ENCODE data around the gene ERMN. TPM values are rescaled to one million over a fixed set of nuclear protein-coding genes. Genes with fewer than 3 reads are reported as not detected.

The ERMN gene
- polyA plus RNA-seq, 3 donors = 0.20 to 0.55 (median 0.39) TPM

DNA sequence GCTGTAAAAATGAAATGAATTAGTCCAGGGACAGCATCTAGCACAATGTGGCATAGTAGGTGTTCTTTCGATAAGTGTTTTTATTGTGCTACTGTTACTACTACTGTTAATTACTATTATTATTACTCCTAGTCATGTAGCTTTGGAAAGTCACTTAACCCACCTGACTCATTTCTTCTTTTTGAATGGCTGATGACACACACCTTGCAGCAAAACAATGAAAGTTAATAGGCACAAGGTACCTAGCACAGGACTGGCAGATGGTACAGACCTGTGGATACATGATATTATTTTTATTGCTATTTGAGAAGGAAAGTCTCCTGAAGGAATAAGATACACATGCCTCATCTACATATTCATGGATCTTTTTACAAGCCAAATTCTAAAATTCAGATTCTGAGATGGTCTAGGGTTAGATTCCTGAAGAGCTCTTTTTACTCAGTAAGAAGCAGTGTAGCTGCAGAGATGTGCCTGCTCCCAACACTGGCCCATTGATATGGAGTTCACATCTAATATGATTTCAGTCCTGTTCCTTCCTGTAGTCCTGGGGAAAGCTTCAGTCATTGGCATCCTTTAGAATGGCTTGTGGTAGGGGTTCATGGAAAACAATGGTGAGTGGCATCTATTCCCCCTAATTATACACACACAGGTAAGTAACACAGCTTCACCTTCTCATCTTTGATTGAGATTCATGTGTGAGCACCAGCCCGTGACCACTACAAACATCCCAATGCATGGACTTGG lies 7.9 kb upstream of the ERMN start:
- no peak for DNase-seq

DNA sequence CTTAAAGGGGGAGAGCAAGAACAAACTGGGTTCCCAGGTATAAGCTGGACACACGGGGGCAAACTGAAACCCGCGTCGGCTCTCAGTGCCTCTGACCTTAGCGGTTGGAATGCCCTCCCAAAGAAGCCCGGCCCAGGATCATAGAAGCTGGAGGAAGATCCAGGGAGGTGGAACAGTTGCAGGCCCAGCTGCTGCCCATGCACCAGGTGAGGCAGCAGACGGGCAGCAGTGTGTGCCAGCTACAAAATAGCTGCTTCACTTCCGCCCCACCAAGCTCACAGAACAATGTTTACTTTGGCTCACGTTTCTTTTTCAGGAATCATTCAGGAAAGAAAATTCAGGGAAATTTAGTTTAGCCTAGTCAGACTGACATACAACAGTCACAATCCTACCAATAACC lies 3.9 kb upstream of the ERMN start:
- DNase-seq = no peak

DNA sequence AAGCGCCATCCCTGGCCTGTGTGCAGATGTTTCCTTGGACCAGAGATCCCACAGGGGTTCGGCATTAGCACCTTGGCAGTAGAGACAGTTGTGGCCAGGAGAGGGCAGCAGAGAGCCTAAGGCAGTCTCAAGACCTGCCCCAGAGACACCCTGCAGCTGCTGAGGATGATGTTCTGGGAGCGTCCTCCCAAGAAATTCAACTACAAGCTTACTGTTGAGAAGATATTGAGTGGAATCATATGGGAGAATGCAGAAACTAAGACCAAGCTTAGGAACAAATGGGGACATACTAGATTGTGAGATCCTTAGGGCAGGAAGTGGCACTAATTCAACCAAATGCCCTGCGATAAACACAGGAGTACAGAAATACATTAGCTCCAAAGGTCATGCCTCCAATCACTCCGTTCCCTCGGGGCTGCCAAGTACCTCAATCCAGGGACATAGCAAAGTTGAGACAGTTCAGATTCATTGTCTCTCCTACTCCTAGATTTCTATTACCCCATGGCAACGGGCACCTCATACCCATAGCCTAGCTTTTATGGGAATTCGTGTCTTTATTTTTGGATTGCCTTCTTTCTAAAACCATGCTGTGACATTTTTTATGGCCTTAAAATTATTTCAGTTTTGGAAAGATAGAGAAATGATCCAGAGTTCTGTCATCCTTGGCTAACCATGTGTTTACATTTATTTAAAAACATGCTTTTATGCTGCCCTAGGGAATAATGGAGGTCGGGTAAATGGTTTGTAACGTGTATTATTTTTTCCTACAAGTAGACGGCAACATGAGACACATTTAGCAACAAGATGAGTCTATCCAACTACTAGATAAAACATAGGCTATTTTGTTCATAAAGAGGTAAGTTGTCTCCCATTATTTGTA lies 2.2 kb upstream of the ERMN start:
- DNase-seq = peak; percentile 68

DNA sequence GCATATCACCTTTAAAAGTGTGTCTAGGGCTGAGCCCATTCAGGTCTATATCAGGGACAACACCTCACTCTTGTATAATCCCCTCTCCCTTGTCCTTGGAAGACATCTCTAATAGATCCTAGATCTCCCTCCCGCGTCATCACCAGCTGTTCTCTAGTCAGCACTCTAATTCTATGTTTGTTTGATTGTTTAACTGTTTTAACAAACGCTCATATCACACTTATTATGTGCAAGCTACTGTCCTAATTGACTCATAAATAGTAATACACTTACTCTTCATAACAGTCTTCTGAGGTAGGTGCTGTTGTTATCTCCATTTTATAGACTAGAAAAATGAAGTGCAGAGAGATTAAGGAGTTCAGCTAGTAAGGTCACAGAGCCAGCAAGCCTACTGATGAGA lies 1.6 kb upstream of the ERMN start:
- DNase-seq = no peak

DNA sequence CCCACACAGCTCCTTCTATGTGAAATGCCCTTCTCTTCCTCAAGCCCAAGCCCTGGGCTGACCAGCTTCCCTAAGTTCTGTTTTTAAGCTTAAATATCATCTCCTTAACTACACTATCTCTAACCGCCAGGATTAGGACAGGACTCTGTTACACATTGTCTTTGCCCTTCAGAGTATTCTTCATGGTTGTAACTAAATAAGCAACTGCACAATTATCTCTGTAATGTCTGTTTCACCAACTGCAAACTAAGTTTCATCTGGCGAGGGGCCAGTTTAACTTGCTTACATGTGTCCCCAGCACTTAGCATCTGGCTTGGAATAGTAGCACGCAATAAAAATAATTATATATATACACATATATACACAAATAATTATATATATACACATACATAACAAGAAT lies 1.1 kb upstream of the ERMN start:
- no peak for DNase-seq

DNA sequence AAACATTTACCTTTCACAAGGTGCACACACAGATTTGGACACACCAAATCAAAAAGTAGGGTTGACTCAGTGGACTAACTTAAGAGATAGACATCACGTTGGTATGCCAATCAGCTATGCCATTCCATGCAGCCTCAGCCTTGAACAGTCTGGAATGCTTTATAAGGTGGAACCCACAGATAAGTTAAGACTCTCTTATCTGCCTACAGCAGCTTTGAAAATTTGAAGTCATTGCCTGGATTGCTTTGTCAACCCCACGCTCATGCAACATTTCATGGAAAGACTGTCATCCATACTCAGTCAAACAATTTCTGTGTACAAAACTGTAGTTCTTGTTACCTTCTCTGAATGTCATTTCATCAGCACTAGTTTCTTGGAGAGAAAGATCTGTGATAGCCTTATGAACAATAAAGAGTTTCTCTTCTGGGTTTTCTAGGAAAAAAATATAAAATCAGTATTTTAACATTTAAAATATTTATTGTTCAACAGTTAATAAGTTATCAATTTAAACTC lies 1.2 kb downstream of the ERMN start:
- no peak for DNase-seq

DNA sequence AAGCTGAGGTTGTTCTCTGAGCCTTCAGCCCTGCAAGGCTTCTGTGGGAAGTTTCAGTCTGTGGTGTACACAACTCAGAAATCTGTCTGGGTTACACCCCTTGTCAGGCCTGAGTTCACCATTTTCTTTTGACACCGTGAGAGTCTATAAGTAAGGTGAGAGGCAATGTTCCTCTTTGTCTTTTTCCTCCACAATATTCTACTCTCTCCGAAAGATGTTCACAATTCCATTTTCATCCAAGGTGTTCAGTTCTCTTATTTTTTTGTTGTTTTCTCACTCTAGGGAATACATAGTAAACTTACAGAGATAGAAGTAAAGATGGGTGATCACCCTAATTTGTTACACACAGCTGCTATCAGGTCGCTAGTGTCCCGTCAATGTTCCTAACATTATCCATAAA lies 3.2 kb downstream of the ERMN start:
- no peak for DNase-seq

DNA sequence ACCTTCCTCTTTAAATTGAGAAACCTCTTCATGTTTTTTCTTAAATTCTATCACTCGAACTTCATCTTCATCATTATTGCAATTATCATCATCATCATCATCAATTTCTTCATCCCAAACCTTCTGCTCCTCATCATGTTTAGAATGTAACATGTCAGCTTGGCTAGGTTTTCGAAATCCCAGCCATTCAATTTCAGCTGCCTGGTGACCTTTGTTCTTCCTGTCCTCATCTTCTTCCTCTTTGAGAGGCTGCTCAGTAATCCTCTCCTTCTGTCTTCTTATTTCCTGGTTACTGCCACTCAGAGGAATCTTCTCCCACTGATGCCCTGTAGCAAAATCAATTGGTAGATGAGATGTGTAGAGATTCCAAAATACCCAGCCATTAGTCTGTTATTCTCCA lies 4.2 kb downstream of the ERMN start:
- DNase-seq = no peak

DNA sequence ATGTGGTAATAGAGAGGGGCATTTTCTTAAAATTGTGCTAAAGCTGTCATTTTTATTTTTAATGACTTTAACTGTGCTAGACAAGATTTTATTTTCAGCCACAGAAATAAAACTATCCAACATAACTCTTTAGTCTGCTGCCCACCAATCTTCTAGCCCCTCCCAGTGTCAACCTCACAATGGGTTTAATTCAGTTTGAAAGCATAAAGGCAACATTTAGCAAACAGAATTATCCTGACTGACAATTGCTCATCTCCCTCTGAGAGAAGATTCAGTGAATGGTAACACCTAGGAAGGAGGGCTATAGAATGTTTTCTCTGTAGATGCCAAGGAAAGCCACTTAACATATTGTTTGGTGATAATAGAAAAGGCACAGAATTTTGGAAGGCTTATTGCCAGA lies 5.2 kb downstream of the ERMN start:
- no peak for DNase-seq

DNA sequence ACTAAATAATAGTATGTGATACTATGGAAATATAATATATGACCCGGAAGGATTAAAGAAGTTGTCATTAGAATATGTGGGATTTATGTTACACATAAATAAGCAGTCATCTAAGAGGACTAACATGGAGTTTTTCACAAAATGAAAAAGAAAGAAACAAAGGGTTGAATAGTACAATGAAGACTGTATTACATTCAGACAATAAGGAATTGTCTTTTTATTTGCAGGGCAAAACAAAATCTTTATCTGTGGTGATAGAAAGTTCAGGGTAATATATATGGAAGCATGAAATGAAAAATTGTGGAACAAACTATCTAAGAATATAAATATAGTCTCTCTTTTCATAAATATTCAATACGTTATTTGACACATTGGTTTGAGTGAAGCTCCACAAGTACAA lies 5.8 kb downstream of the ERMN start:
- DNase-seq = no peak

DNA sequence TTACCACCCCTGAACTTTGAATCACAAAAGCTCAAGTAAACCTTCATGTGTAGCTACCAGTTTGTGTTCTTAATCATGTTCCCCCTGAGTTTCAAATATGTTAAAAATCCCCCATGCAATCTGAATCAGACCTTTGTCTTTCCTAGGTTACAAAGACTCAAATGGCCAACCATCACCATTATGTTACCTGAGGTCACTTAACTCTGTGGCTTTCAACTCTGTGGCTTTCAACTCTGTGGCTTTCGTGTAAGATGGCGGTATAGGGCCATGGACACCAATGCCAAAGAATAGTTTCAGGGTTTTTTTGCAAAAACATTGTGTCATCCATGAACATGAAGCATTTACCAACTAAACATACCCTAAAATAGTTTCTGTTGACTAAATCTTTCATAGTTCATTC lies 6.7 kb downstream of the ERMN start:
- DNase-seq = no peak

DNA sequence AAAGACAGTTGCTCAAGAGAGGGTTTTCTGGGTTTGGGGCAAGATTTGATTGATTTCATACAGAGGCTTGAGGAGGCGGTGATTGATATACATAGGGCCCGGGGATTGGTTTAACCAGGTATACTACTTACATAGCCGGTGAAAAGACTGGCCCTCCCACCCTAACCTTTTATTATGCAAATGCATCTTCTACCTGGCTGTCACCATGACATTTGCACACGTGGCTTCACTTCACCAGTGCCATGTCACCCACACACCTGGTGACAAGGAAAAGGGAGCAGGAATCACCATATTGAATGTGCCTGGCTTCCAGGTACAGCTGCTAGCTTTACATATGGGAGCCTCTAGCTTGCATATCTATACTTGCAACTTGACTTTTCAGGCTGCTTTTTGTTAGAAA lies 9.7 kb downstream of the ERMN start:
- no peak for DNase-seq

DNA sequence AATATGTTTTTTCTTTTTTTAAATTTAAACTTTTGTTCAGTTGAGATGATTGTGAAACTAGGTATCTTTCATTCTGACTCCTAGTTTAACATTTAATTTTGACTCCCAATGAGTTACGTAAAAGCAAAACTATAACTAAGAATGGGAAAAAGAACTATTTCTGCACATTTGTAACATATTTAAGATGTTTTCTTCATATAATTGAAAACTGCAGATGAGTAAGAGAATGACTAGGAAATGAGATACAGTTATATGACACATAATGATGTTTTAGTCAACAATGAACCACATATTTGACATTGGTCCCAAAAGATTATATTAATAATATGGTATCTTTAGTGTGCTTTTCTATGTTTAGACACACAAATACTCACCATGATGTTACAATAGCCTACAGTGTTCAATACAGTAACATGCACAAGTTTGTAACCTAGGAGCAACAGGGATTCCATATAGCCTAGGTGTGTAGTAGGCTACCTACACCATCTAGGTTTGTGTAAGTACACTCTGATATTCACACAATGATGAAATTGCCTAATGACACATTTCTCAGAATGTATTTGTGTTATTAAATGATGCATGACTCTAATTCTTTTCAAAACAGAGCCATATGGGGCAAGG lies 12.6 kb downstream of the ERMN start:
- DNase-seq = no peak

DNA sequence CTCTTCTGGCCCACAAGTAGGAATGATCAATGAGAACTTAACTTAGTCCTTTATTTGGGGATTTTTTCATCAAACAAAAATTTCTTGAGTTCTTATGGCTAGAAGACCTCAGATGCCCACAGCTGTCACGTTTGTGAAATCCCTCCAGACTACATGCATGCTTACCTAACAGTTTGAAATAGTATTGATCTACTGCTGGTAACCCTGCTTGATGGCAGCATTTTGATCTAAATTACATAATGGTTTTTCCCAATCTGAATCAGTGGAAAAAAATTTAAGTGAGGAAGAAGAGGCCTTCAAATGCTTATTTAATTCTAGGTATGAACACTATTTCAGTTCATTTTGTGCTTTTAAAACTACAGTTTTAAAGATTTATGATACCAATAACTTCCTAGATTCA lies 13.9 kb downstream of the ERMN start:
- no peak for DNase-seq

DNA sequence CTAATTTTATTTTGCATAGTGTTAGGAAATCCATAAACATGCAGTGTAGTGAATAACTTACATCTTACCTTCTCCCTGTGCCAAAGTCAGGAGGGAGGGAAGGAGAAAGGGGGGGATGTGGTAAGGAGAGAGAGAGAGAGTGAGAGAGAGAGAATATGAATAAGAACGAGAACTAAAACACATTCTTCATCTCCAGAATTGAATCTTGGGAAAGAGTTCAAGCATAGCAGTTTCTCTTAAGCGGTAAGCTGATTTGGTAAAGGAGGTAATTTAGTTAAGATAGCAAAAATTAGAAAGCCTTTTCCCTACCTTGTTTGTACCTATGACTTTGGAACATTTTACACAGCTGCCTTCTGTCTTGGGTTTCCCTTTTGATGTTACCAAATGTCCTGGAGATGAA lies 15.7 kb downstream of the ERMN start:
- DNase-seq = no peak

DNA sequence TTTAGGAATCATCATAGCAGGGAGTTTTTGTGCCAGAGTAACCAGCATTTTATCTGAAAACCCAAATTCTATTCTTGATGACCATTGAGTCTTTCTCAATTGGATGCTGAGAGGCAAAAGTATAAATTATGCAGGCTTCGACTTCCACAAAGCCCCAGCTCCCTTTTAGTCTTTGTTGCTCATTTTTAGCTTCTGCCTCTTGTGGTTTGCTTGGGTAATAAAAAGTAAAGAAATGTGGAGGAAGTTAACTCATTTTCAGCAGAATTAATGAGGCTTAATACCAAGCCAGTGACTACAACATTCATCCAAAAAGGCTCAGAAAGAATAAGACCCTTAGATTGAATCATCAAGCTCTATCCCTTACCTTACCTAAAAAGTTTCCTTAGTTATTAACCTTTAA lies 18.6 kb downstream of the ERMN start:
- DNase-seq = no peak

DNA sequence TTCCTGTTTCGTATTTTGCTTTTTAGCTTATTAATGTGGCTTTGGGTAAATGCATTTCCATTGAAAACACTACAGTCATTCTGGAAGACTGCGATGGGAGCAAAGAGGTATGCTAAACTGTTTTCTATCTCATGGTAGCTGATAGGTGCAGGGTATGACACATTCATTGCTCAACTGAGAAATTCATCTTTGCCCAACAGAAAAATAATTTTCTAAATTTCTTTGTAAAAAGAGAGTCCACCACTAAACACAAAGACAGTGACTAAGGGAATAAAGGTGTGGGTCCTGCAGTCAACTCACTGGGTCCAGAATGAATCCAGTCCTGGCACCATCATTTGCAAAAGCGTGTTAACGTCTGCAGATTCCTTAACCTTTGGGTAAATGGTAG lies 19.9 kb downstream of the ERMN start:
- no peak for DNase-seq

DNA sequence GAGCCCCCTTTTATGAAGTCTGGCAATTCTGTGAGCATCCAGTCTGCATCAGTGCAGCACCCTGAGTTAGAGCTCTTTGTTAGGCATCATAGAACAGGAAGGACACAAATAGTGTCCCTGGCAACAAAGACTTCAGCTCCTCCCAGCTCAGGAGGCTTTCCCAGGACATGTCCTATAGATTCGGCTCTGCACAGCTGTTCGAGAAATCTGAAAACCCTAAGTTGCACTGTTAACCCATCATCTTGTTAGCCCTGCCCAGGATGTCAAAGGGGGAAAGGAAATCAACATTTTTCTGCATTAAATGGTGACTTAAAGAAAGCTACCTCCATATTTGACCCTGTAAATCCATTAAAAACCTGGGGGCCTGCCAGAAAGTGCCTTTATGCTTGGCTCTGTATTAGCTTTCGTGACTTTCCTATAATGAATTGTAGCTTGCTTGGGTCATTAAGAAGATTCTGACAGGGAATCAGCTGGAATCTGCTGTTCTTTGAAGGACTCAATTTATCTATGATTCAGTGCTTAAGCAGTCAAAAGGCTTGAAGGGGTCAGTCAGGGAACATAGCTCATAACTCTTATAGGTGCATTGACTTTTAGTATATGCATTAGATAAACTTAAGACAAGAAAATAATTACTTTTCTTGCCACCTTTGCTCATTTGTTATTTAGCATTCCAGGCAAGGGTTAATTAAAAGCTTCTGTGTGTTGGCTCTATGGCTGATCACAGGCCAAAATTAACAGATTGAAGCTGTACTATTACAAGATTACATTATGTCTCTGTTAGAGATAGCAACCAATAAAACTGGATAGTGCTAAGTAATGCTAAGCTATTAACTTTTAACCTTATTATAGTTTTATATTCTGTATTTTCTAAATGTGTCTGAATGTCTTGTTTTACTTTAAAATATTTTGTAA lies 20.6 kb downstream of the ERMN start:
- peak; percentile 67 for DNase-seq

DNA sequence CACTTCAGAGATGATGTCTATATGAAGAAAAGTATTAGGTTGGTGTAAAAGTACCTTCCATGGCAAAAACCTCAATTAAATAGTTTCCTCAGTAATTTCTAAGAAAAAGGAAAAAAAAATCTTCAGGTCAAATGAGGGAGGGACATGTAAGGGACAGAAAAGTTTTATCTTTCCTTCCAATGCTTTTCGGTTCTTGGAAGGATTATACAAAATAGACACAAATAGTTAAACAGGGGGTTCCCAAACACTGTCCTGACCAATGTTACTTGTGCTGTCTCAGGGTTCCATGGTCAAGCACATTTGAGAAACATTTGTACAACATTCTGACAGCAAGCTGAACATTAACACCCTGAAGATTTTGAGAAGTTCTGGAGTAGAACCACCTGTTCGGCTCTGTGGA lies 22.0 kb downstream of the ERMN start:
- DNase-seq = no peak

DNA sequence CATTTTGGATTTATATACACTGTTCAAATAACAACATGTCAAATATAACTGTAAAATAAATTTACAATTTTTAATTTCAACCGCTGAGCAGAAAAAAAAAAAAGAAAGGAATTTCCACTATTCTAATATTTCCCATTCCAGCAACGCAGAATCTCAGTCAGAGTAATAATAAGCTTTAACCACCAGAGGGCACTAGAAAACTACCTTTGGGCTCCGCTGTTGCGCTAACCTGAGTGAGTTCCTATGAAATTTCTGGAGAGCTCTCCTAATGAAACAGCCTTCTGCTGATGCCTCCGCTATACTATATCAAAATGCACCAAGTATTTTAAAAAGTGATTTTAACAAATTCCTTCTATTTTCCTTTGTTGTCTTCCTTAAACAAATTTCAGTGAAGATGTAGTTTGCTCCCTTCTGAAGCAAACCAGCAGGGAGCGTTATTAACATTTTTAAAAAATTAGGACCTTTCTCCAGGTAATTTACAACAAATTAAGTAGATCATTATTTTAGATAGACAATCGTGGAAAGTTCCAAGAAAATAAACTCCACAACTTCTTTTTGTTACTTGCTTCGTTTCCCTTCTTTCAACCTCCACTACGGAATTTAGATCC lies 23.0 kb downstream of the ERMN start:
- DNase-seq = peak; percentile 54

DNA sequence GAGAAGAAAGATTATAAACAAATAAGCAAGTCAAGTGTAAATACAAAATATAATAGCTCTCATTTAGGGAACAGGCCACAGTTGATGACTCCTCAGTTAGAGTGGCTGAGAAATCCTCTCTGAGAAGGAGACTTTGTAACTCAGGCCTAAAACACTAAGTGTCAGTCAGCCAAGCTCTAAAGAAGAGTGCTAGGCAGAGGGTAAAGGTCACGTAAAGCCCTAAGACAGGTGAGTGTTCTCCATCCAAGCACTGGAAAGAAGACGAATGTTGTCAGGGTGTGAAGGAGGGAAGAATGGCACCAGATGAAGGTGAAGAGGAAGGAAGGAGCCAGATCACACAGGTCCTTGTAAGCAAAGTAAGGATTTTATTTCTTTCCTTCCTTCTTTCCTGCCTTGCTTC lies 24.3 kb downstream of the ERMN start:
- DNase-seq = no peak
